GM12878 (cell line): ENCODE data around the gene WDR17.

ENCODE experiments used
- KAT2A ChIP-seq: conservative IDR thresholded peaks from 2 replicates; pipeline ENCODE4 v1.6.1; 2011; ENCODE audit warnings: low read depth, low read length; ENCODE audit not compliant: control insufficient read depth
- NR2C2 ChIP-seq: IDR thresholded peaks from 2 replicates; pipeline ENCODE4 v1.6.1; 2011; ENCODE audit warnings: borderline replicate concordance, low read depth; ENCODE audit not compliant: control insufficient read depth, insufficient read length
- PML ChIP-seq: IDR thresholded peaks from 2 replicates; pipeline ENCODE4 v1.6.1; 2012; ENCODE audit warnings: low read length, inconsistent platforms
- POLR2A ChIP-seq: IDR thresholded peaks from 2 replicates; pipeline ENCODE4 v1.6.1; 2011; ENCODE audit warnings: low read depth, mild to moderate bottlenecking, low read length
- RAD21 ChIP-seq: IDR thresholded peaks from 2 replicates; pipeline ENCODE4 v1.6.1; 2011; ENCODE audit warnings: mild to moderate bottlenecking, low read depth, low read length, moderate library complexity; ENCODE audit not compliant: insufficient read depth
- SPI1 ChIP-seq: IDR thresholded peaks from 2 replicates; pipeline ENCODE4 v1.6.1; 2011; ENCODE audit warnings: low read depth, mild to moderate bottlenecking, low read length, moderate library complexity, borderline replicate concordance; ENCODE audit not compliant: insufficient read depth
- ZNF217 ChIP-seq: fragments of 450-650 bp; IDR thresholded peaks from 2 replicates; pipeline ENCODE4 v1.6.1; 2017; ENCODE audit warnings: antibody characterized with exemption, mild to moderate bottlenecking
- ZNF24 ChIP-seq: fragments of 450-650 bp; IDR thresholded peaks from 2 replicates; pipeline ENCODE4 v1.6.1; 2017; ENCODE audit warnings: antibody characterized with exemption, mild to moderate bottlenecking
- TF ChIP-seq, protein P1 (sequence below), 3 experiments: IDR thresholded peaks in 2 of 3; conservative IDR thresholded peaks in 1 of 3; 2 replicates each; pipeline ENCODE4 v1.5.1; 2011; ENCODE audit warnings: low read depth in 3 of 3, low read length in 3 of 3, mild to moderate bottlenecking in 3 of 3, control low read depth in 2 of 3, moderate library complexity in 2 of 3, inconsistent platforms in 1 of 3, mixed read lengths in 1 of 3; ENCODE audit not compliant: control insufficient read depth in 2 of 3, insufficient read depth in 1 of 3; ENCODE audit errors: extremely low read depth in 1 of 3
- TF ChIP-seq, protein P2 (sequence below): IDR thresholded peaks from 2 replicates; pipeline ENCODE4 v1.6.1; 2011; ENCODE audit warnings: low read depth, mild to moderate bottlenecking, low read length, moderate library complexity, borderline replicate concordance; ENCODE audit errors: extremely low read depth
- TF ChIP-seq, protein P3 (sequence below): fragments of 450-650 bp; IDR thresholded peaks from 2 replicates; pipeline ENCODE4 v1.6.1; 2017; ENCODE audit warnings: mild to moderate bottlenecking, low read depth, inconsistent platforms; ENCODE audit not compliant: poor library complexity, severe bottlenecking
- TF ChIP-seq, protein P4 (sequence below): fragments of 450-650 bp; IDR thresholded peaks from 2 replicates; pipeline ENCODE4 v1.6.1; 2017; ENCODE audit warnings: mild to moderate bottlenecking
- TF ChIP-seq, protein P5 (sequence below): IDR thresholded peaks from 2 replicates; pipeline ENCODE4 v1.6.1; 2012; ENCODE audit warnings: mild to moderate bottlenecking, low read depth, low read length

DNA sequence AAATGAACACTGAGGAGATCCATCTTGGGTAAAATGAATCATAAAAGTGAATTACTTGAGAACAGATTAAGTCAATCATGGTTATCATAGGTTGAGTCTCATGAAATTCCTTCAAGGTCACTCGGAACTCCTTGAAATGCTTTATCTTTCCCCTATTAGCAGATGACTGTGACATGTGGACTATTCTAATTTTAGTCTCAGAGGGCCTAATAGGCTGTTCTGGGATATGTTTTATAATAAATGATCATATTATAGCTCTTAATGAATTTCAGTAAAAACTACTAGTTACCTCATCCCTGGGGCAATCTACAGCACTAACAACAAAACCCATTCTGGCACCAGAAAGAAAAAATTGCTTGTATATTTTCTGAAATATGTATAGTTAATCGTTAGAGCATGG lies 85.1 kb downstream of the WDR17 start:
- TF ChIP-seq NR2C2 (no peak), ZNF217 (no peak), SPI1 (no peak), KAT2A (no peak), RAD21 (no peak), ZNF24 (no peak), PML (no peak), POLR2A (no peak)
- TF ChIP-seq, protein P1, sequence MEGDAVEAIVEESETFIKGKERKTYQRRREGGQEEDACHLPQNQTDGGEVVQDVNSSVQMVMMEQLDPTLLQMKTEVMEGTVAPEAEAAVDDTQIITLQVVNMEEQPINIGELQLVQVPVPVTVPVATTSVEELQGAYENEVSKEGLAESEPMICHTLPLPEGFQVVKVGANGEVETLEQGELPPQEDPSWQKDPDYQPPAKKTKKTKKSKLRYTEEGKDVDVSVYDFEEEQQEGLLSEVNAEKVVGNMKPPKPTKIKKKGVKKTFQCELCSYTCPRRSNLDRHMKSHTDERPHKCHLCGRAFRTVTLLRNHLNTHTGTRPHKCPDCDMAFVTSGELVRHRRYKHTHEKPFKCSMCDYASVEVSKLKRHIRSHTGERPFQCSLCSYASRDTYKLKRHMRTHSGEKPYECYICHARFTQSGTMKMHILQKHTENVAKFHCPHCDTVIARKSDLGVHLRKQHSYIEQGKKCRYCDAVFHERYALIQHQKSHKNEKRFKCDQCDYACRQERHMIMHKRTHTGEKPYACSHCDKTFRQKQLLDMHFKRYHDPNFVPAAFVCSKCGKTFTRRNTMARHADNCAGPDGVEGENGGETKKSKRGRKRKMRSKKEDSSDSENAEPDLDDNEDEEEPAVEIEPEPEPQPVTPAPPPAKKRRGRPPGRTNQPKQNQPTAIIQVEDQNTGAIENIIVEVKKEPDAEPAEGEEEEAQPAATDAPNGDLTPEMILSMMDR (IDR thresholded peaks at IDR 0.05 in 2 of 3, conservative IDR thresholded peaks at IDR 0.05 in 1 of 3; ENCODE audit: control insufficient read depth in 2 of 3, extremely low read depth in 1 of 3, insufficient read depth in 1 of 3, low read depth in 3 of 3, low read length in 3 of 3): no peak
- TF ChIP-seq, protein P2, sequence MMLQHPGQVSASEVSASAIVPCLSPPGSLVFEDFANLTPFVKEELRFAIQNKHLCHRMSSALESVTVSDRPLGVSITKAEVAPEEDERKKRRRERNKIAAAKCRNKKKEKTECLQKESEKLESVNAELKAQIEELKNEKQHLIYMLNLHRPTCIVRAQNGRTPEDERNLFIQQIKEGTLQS: no peak
- TF ChIP-seq, protein P3, sequence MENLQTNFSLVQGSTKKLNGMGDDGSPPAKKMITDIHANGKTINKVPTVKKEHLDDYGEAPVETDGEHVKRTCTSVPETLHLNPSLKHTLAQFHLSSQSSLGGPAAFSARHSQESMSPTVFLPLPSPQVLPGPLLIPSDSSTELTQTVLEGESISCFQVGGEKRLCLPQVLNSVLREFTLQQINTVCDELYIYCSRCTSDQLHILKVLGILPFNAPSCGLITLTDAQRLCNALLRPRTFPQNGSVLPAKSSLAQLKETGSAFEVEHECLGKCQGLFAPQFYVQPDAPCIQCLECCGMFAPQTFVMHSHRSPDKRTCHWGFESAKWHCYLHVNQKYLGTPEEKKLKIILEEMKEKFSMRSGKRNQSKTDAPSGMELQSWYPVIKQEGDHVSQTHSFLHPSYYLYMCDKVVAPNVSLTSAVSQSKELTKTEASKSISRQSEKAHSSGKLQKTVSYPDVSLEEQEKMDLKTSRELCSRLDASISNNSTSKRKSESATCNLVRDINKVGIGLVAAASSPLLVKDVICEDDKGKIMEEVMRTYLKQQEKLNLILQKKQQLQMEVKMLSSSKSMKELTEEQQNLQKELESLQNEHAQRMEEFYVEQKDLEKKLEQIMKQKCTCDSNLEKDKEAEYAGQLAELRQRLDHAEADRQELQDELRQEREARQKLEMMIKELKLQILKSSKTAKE: no peak
- TF ChIP-seq, protein P4, sequence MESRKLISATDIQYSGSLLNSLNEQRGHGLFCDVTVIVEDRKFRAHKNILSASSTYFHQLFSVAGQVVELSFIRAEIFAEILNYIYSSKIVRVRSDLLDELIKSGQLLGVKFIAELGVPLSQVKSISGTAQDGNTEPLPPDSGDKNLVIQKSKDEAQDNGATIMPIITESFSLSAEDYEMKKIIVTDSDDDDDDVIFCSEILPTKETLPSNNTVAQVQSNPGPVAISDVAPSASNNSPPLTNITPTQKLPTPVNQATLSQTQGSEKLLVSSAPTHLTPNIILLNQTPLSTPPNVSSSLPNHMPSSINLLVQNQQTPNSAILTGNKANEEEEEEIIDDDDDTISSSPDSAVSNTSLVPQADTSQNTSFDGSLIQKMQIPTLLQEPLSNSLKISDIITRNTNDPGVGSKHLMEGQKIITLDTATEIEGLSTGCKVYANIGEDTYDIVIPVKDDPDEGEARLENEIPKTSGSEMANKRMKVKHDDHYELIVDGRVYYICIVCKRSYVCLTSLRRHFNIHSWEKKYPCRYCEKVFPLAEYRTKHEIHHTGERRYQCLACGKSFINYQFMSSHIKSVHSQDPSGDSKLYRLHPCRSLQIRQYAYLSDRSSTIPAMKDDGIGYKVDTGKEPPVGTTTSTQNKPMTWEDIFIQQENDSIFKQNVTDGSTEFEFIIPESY: no peak
- TF ChIP-seq, protein P5, sequence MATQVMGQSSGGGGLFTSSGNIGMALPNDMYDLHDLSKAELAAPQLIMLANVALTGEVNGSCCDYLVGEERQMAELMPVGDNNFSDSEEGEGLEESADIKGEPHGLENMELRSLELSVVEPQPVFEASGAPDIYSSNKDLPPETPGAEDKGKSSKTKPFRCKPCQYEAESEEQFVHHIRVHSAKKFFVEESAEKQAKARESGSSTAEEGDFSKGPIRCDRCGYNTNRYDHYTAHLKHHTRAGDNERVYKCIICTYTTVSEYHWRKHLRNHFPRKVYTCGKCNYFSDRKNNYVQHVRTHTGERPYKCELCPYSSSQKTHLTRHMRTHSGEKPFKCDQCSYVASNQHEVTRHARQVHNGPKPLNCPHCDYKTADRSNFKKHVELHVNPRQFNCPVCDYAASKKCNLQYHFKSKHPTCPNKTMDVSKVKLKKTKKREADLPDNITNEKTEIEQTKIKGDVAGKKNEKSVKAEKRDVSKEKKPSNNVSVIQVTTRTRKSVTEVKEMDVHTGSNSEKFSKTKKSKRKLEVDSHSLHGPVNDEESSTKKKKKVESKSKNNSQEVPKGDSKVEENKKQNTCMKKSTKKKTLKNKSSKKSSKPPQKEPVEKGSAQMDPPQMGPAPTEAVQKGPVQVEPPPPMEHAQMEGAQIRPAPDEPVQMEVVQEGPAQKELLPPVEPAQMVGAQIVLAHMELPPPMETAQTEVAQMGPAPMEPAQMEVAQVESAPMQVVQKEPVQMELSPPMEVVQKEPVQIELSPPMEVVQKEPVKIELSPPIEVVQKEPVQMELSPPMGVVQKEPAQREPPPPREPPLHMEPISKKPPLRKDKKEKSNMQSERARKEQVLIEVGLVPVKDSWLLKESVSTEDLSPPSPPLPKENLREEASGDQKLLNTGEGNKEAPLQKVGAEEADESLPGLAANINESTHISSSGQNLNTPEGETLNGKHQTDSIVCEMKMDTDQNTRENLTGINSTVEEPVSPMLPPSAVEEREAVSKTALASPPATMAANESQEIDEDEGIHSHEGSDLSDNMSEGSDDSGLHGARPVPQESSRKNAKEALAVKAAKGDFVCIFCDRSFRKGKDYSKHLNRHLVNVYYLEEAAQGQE: no peak
